Sigmoid colon (tissue), 4 donors: Measurements from ENCODE around the gene SRGAP1.

Experiments
- EP300 ChIP-seq, 4 donors: sonication (generic); formaldehyde crosslinking; IDR thresholded peaks; one replicate each; pipeline ENCODE4 v1.6.1; 2017; ENCODE audit warnings: antibody characterized with exemption in 4 of 4
- POLR2AphosphoS5 ChIP-seq, 4 donors: sonication (generic); formaldehyde crosslinking; IDR thresholded peaks; one replicate each; pipeline ENCODE4 v1.6.1; 2017; ENCODE audit warnings: antibody characterized with exemption in 4 of 4
- TF ChIP-seq, protein P1 (sequence below), 4 experiments: fragments of 450-650 bp in 3 of 4; fragments of 200-600 bp in 1 of 4; IDR thresholded peaks; one replicate each; pipeline ENCODE4 v1.5.1; 2016 to 2019; ENCODE audit warnings: antibody characterized with exemption in 4 of 4, mild to moderate bottlenecking in 3 of 4, moderate library complexity in 2 of 4

- TF ChIP-seq, protein P1, sequence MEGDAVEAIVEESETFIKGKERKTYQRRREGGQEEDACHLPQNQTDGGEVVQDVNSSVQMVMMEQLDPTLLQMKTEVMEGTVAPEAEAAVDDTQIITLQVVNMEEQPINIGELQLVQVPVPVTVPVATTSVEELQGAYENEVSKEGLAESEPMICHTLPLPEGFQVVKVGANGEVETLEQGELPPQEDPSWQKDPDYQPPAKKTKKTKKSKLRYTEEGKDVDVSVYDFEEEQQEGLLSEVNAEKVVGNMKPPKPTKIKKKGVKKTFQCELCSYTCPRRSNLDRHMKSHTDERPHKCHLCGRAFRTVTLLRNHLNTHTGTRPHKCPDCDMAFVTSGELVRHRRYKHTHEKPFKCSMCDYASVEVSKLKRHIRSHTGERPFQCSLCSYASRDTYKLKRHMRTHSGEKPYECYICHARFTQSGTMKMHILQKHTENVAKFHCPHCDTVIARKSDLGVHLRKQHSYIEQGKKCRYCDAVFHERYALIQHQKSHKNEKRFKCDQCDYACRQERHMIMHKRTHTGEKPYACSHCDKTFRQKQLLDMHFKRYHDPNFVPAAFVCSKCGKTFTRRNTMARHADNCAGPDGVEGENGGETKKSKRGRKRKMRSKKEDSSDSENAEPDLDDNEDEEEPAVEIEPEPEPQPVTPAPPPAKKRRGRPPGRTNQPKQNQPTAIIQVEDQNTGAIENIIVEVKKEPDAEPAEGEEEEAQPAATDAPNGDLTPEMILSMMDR (IDR thresholded peaks at IDR 0.05) = no peak
- no peak for TF ChIP-seq POLR2AphosphoS5 (IDR thresholded peaks at IDR 0.05)
- TF ChIP-seq EP300 (IDR thresholded peaks at IDR 0.05) = no peak
These were observed 214.2 kb downstream of the SRGAP1 start for GRCh38 chr12:64058541-64059265.
